Measurements from ENCODE around the gene SCARF1. TPM values are rescaled to one million over a fixed set of nuclear protein-coding genes. Genes with fewer than 3 reads are reported as not detected.
A peak's percentile ranks its signal among the peaks of the same experiment; 100 is the strongest.

SCARF1 gene
- total RNA-seq, 1 donor from 2014 or later, result 41.0 TPM

DNA sequence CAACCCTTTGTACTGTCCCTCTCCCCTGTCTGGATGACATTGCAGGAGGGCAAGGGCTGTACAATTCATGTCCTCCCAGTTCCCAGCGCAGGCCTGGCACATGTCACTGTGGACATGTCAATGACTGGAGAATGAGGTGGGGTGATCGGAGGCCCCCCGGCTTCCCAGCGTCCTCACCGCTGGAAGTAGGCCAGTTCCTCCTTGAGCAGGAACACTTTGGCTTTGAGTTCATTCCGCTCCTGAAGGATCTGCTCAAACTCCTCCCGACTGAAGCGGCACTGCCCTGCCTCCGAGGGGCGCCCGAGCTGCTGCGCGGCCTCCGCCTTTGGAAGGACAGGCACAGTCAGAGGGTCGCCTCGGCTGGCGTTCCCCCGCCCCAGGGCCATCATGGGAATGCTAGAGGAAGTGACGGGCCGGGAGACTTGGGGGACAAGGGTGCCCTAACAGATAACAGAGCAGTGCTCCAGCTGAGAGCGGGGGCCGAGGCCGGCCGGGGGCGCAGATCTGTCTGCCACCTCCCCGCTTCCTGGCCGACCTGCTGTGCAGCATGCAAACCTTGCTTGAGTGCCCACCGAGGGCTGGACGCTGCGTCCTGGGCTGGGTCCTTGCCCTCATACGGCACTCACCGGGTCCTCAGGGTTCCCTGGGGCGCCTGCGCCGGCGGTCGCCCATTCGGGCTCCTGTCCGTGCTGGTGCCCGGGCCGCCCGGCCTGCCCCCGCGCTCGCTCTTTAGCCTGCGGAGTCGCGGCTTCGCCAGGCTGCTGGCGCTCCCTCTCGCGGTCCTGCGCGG, 2.8 kb upstream of the SCARF1 start:
- TF ChIP-seq, protein P1, sequence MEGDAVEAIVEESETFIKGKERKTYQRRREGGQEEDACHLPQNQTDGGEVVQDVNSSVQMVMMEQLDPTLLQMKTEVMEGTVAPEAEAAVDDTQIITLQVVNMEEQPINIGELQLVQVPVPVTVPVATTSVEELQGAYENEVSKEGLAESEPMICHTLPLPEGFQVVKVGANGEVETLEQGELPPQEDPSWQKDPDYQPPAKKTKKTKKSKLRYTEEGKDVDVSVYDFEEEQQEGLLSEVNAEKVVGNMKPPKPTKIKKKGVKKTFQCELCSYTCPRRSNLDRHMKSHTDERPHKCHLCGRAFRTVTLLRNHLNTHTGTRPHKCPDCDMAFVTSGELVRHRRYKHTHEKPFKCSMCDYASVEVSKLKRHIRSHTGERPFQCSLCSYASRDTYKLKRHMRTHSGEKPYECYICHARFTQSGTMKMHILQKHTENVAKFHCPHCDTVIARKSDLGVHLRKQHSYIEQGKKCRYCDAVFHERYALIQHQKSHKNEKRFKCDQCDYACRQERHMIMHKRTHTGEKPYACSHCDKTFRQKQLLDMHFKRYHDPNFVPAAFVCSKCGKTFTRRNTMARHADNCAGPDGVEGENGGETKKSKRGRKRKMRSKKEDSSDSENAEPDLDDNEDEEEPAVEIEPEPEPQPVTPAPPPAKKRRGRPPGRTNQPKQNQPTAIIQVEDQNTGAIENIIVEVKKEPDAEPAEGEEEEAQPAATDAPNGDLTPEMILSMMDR (IDR thresholded peaks at IDR 0.05; ENCODE audit: insufficient read depth, low read length, poor library complexity, severe bottlenecking), result peak; percentile 7

DNA sequence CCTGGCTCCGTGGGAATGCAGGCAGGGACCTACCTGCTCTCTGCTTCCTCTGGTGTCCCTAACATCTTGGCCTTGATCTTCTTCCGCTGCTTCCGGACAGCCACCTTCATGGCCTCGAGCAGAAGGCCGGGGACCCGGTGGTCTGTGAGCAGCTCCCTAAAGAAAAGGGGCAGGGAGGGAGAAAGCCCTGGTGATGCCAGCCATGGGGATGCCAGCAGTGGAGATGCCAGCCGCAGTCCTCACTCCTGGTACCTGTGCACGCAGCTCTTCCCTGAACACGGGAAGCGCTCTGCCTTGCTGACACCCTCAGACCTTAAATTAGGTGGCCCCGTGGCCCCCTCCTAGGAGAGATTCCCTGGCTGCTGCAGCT, 2.3 kb upstream of the SCARF1 start:
- Histone ChIP-seq H3K27me3 (ENCODE audit: control insufficient read depth, insufficient read depth, low read length) (no peaks in the 10 kb centered on the region), H3K4me3 (ENCODE audit: low read depth, low read length) (no peak overlapping the region), H3K36me3 (ENCODE audit: control insufficient read depth, insufficient read depth, low read length) (peaks cover 4% of the 10 kb centered on the region)
- DNase-seq (ENCODE audit: low read depth), result no peak
- TF ChIP-seq, protein P1 (IDR thresholded peaks at IDR 0.05; ENCODE audit: insufficient read depth, low read length, poor library complexity, severe bottlenecking), result no peak

More for the DNA sequence above, 2.8 kb upstream of the SCARF1 start:
- DNase-seq (ENCODE audit: low read depth), result no peak
- H3K27me3 ChIP-seq (ENCODE audit: control insufficient read depth, insufficient read depth, low read length), result no peaks in the 10 kb centered on the region
- H3K4me3 ChIP-seq (ENCODE audit: low read depth, low read length), result peak overlapping the region; percentile 28
- peaks cover 5% of the 10 kb centered on the region for H3K36me3 ChIP-seq (ENCODE audit: control insufficient read depth, insufficient read depth, low read length)

DNA sequence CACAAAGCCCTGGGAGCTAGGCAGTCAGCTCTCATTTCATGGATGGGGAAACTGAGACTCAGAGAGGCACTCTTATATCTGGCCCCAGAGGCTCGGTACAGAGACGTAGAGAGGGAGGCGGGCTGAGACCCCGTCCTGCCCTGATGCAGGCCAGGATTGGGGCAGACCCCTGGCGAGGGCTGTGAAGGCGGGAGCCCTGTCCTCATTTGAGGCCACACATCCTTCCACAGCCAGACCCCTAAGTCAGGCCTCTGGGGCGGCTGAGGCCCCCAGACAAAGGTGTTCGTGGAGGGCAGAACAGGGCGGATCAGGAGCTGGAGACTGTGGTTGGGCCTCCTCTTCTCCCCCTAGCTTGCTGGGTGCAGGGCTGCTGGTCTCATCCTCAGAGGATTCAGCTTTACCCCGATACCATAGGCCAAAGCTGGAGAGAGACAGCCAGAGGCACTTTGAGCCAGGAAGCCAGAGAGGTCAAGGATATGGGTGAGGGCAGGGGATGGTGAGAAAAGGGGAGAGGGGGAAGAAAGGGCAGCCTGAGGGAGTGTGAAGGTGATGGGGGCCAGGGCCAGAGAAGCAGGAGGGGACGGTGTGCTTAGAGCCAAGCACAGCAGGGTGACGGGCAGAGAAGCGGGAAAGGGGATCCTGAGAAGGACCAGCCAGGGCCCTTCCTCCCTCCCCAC, 805 bp upstream of the SCARF1 start:
- TF ChIP-seq, protein P1 (IDR thresholded peaks at IDR 0.05; ENCODE audit: insufficient read depth, low read length, poor library complexity, severe bottlenecking), result no peak
- H3K36me3 ChIP-seq (ENCODE audit: control insufficient read depth, insufficient read depth, low read length), result peaks cover 4% of the 10 kb centered on the region
- DNase-seq (ENCODE audit: low read depth), result no peak
- no peaks in the 10 kb centered on the region for H3K27me3 ChIP-seq (ENCODE audit: control insufficient read depth, insufficient read depth, low read length)
- no peak overlapping the region for H3K4me3 ChIP-seq (ENCODE audit: low read depth, low read length)

DNA sequence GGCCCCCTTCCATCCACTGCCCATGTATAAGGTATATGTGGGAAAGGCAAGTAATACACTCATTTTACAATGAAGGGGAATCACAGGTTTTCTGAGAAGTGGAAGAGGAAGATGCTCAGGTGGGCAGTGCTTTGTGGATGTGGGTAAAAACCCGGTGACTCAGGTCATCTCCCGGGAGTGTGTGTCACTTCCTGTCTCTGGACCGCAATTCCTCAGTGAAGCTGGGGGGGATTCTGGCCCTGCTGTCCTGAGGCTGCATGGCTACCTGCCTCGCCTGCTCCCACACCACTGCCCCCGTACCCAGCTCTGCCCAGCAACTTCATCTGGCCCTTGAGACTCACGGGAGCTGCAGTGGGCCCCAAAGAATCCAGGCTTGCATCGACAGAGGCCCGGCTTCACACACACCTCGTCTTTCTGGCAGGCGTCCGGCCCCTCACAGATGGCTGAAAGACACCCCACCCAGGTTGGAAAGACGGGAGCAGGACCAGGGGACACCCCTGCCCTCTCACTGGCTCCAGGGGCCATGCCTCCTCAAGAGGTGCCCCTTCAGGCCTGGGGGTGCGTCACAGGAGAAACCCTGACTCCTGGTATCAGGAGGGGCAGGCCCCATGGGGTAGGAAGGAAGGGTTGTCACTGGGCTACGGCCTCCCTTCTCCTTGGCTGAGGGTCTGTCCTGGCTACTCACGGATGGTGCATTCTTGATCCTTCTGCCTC, 882 bp downstream of the SCARF1 start:
- Histone ChIP-seq H3K27me3 (ENCODE audit: control insufficient read depth, insufficient read depth, low read length) (no peaks in the 10 kb centered on the region), H3K36me3 (ENCODE audit: control insufficient read depth, insufficient read depth, low read length) (no peaks in the 10 kb centered on the region), H3K4me3 (ENCODE audit: low read depth, low read length) (no peak overlapping the region)
- TF ChIP-seq, protein P1 (IDR thresholded peaks at IDR 0.05; ENCODE audit: insufficient read depth, low read length, poor library complexity, severe bottlenecking), result no peak
- DNase-seq (ENCODE audit: low read depth), result no peak

DNA sequence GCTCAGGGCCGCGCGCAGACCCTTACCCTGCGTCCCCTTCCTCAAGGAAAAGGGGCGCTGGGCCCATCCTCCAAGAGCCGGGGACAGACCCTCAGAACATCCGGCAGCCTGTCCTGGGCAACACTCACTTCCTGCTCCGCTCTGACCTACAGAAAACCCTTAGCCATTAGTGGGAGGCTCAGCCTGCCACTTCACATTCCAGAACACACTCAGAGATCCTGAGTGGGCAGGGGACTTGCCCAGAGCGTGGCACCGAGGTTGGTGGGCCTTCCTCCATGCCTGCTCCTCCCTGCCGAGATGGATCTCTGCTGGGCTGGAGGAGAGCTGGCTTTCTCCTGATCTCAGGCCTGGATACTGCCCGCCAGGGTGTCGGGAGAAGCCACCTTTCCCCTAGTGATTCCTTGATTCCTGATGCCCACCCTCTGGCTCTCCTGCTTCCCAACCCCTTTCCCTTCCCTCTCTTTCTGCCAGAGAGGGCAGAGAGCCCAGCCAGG, 1.5 kb downstream of the SCARF1 start:
- TF ChIP-seq, protein P1 (IDR thresholded peaks at IDR 0.05; ENCODE audit: insufficient read depth, low read length, poor library complexity, severe bottlenecking), result no peak
- no peaks in the 10 kb centered on the region for H3K36me3 ChIP-seq (ENCODE audit: control insufficient read depth, insufficient read depth, low read length)
- H3K4me3 ChIP-seq (ENCODE audit: low read depth, low read length), result peak overlapping the region; percentile 33
- no peaks in the 10 kb centered on the region for H3K27me3 ChIP-seq (ENCODE audit: control insufficient read depth, insufficient read depth, low read length)
- no peak for DNase-seq (ENCODE audit: low read depth)
